IPS DF 4.7 (cell line): ENCODE data around the gene FAM200B.

Experiments
- DNase-seq: peaks from one replicate; pipeline ENCODE4 v3.0.0-alpha.2; 2013; ENCODE audit warnings: low spot score; ENCODE audit errors: extremely low read depth

FAM200B gene

GRCh38 chr4:15736514-15737050 is 55.0 kb downstream of the FAM200B start:
- no peak for DNase-seq

- DNase-seq: no peak
Observed at GRCh38 chr4:15737255-15737654, 55.6 kb downstream of the FAM200B start.

- no peak for DNase-seq
Observed at GRCh38 chr4:15738877-15739276, 57.2 kb downstream of the FAM200B start.
